ENCODE measurements around the gene COL11A2.

GRCh38 chr6:33193619-33194018 lies 1.4 kb upstream of the COL11A2 start:
- no peak for TF ChIP-seq OSR1 (CRISPR knock-in tag; IDR thresholded peaks at IDR 0.05)
- TF ChIP-seq ISL1 (CRISPR knock-in tag; IDR thresholded peaks at IDR 0.05): no peak
- TF ChIP-seq SNAI2 (CRISPR knock-in tag; IDR thresholded peaks at IDR 0.05): no peak
- TF ChIP-seq ZFP3 (CRISPR knock-in tag; IDR thresholded peaks at IDR 0.05): no peak
- TF ChIP-seq TOX (CRISPR knock-in tag; IDR thresholded peaks at IDR 0.05; ENCODE audit: borderline replicate concordance): no peak
- TF ChIP-seq BACH2 (CRISPR knock-in tag; IDR thresholded peaks at IDR 0.05; ENCODE audit: borderline replicate concordance): no peak
- TF ChIP-seq ZNF70 (CRISPR knock-in tag; IDR thresholded peaks at IDR 0.05): no peak

Data from SK-N-SH treated with all-trans-retinoic acid at 6 μM for 48 hours (cell line).